ENCODE measurements around the gene ENKD1. TPM values are rescaled to one million over a fixed set of nuclear protein-coding genes. Genes with fewer than 3 reads are reported as not detected.

Gene ENKD1
- total and polyA plus RNA-seq, 10 of the 15 experiments (the other 5 are each of a cell fraction or from before 2014, with no cell fraction given) = 0.19 to 8.1 (median 2.8) TPM

DNA sequence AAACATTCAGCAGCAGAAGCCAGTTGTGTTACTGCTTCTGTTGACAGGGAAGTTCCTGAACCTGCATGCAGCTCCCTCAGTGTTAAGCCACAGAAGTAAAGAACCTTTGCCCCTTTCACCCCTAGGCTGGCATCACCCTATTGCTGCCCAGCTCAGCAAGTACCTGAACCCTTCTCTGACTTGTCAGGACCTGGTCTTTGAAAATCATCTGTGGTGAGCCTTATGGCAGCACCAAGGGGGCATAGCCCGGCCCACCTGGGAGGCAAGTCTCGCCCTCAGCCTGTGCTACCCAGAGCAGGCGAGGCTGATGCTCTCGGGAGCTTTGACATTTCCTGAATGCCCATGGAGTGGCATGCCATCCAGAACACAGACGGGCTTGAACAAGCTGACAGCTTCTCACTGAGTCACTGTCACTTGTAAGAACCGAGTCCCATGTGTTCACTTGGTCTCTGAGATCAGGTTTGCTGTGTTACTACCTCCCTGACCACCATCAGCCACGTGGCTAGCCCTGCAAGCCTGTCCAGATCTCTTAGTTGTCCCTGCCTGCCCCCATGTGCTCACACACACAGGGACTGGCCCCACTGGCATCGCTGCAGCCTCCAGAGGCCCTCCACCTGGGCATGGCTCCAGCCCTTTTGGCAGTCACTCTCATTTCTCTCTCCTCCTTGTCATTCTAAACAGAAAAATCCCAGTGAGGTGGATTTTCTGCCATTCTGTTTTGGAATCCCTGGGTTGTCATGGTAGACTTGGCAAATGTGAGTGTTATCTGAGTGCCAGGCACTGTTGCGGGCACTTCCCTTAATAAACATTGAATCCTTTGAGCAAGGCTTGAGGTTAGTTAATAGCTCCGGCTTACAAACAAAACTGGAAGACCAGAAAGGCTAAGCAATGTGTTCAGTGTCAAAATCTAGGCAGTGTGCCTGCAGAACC lies 24.5 kb downstream of the ENKD1 start (continued):
- no peak for TF ChIP-seq SMC3 (IDR thresholded peaks at IDR 0.05; ENCODE audit: borderline replicate concordance, low read length)
- TF ChIP-seq, protein P1, sequence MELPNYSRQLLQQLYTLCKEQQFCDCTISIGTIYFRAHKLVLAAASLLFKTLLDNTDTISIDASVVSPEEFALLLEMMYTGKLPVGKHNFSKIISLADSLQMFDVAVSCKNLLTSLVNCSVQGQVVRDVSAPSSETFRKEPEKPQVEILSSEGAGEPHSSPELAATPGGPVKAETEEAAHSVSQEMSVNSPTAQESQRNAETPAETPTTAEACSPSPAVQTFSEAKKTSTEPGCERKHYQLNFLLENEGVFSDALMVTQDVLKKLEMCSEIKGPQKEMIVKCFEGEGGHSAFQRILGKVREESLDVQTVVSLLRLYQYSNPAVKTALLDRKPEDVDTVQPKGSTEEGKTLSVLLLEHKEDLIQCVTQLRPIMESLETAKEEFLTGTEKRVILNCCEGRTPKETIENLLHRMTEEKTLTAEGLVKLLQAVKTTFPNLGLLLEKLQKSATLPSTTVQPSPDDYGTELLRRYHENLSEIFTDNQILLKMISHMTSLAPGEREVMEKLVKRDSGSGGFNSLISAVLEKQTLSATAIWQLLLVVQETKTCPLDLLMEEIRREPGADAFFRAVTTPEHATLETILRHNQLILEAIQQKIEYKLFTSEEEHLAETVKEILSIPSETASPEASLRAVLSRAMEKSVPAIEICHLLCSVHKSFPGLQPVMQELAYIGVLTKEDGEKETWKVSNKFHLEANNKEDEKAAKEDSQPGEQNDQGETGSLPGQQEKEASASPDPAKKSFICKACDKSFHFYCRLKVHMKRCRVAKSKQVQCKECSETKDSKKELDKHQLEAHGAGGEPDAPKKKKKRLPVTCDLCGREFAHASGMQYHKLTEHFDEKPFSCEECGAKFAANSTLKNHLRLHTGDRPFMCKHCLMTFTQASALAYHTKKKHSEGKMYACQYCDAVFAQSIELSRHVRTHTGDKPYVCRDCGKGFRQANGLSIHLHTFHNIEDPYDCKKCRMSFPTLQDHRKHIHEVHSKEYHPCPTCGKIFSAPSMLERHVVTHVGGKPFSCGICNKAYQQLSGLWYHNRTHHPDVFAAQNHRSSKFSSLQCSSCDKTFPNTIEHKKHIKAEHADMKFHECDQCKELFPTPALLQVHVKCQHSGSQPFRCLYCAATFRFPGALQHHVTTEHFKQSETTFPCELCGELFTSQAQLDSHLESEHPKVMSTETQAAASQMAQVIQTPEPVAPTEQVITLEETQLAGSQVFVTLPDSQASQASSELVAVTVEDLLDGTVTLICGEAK (IDR thresholded peaks at IDR 0.05; ENCODE audit: borderline replicate concordance) = no peak
- no peak for TF ChIP-seq BRCA1 (IDR thresholded peaks at IDR 0.05; ENCODE audit: low read depth, low read length)

- BruUV-seq (replicated peaks) = no TSS peak
- in situ Hi-C loops (cut with MboI) = no loop called here
- H2AFZ ChIP-seq (ENCODE audit: control insufficient read depth, low read depth, low read length) = no peak overlapping the region
- H3K9ac ChIP-seq (ENCODE audit: control insufficient read depth, insufficient read depth, low read length) = no peak overlapping the region
- CTCF ChIA-PET = interaction anchor here (2.6 kb wide), 1 partner anchor 117 kb away, joined by 18 read pairs; no protein-coding TSS in a partner anchor
- SMC1A ChIA-PET (ENCODE audit: uncharacterized antibody, unreplicated experiment) = interaction anchor here (1.3 kb wide), 1 partner anchor 76 kb away, joined by 3 read pairs; no protein-coding TSS in a partner anchor
- H3K36me3 ChIP-seq (ENCODE audit: control insufficient read depth in 2 of 2, insufficient read depth in 2 of 2, low read length in 1 of 2) = peaks cover 14 to 18% of the 10 kb centered on the region in 2 experiments
- H3K4me1 ChIP-seq (ENCODE audit: control insufficient read depth, insufficient read depth, low read length) = no peaks in the 10 kb centered on the region
- H3K4me2 ChIP-seq (ENCODE audit: control insufficient read depth, insufficient read depth) = no peak overlapping the region
- RAD21 ChIA-PET (ENCODE audit: unreplicated experiment) = no interaction called here
- intact Hi-C loops (cut with micrococcal nuclease; ENCODE audit: unreplicated experiment) = no loop called here
- H4K20me1 ChIP-seq (ENCODE audit: control insufficient read depth, insufficient read depth) = no peaks in the 10 kb centered on the region
- H3K27ac ChIP-seq (ENCODE audit: control insufficient read depth, insufficient read depth) = no peak overlapping the region
- no peaks in the 10 kb centered on the region for H3K27me3 ChIP-seq (replicated peaks in 1 of 2; ENCODE audit: control insufficient read depth in 2 of 2, insufficient read depth in 2 of 2, low read length in 1 of 2)
- TF ChIP-seq BRCA1 (IDR thresholded peaks at IDR 0.05; ENCODE audit: low read depth, low read length) (no peak), NFYB (IDR thresholded peaks at IDR 0.05; ENCODE audit: insufficient read depth, low read depth, low read length) (no peak), RB1 (IDR thresholded peaks at IDR 0.05; ENCODE audit: borderline replicate concordance) (no peak), FOXM1 (IDR thresholded peaks at IDR 0.05; ENCODE audit: low read depth, low read length) (no peak), ZNF24 (IDR thresholded peaks at IDR 0.05) (no peak), RUNX3 (IDR thresholded peaks at IDR 0.05; ENCODE audit: low read length) (no peak), TCF12 (IDR thresholded peaks at IDR 0.05; ENCODE audit: low read depth, low read length) (no peak), KDM1A (IDR thresholded peaks at IDR 0.05; ENCODE audit: borderline replicate concordance) (no peak), TAF1 (IDR thresholded peaks at IDR 0.05; ENCODE audit: borderline replicate concordance, low read depth, low read length) (no peak), ESRRA (IDR thresholded peaks at IDR 0.05; ENCODE audit: low read length) (no peak), SMC3 (IDR thresholded peaks at IDR 0.05; ENCODE audit: borderline replicate concordance, low read length) (no peak)
- 95% methylated on average over 12 of the region's 12 CpGs for WGBS (ENCODE audit: insufficient coverage, insufficient replicate concordance, low lambda C conversion rate, missing lambda C conversion rate)
- FAIRE-seq (no peak), DNase-seq (ENCODE audit: low read depth, low spot score) (no peak), ATAC-seq (no peak)
- no peak overlapping the region for H3K4me3 ChIP-seq
- POLR2A ChIA-PET = no interaction called here
- no peaks in the 10 kb centered on the region for H3K79me2 ChIP-seq (ENCODE audit: control insufficient read depth, insufficient read depth, low read length)
- no peaks in the 10 kb centered on the region for H3K9me3 ChIP-seq (replicated peaks; ENCODE audit: control insufficient read depth, insufficient read depth, low read length)
These were observed 28.9 kb downstream of the ENKD1 start for GRCh38 chr16:67637625-67638024.

All from GM12878 (cell line).